SU-DHL-6 (cell line): Measurements from ENCODE around the gene HEMK1.

Source experiments
- CTCF ChIP-seq: fragments of 200-600 bp; sonication (generic); IDR thresholded peaks from one replicate; pipeline ENCODE4 v1.5.1; 2017; ENCODE audit warnings: antibody characterized with exemption, mild to moderate bottlenecking, low read length, moderate library complexity; ENCODE audit not compliant: insufficient read depth, poor library complexity, severe bottlenecking
- EZH2phosphoT487 ChIP-seq: fragments of 200-600 bp; sonication (generic), shearing (Covaris generic); conservative IDR thresholded peaks from 2 replicates; pipeline ENCODE4 v1.6.1; 2018; ENCODE audit warnings: mild to moderate bottlenecking, antibody characterized with exemption, low read length, moderate library complexity, mixed read lengths

- TF ChIP-seq CTCF (no peak), EZH2phosphoT487 (no peak)
Observed at GRCh38 chr3:50533807-50534461, 35.4 kb upstream of the HEMK1 start.
